Measurements from ENCODE around the gene CDC14B. TPM values are rescaled to one million over a fixed set of nuclear protein-coding genes. Genes with fewer than 3 reads are reported as not detected.

CDC14B gene
- total RNA-seq, 1 donor from 2014 or later: 39.3 TPM

DNA sequence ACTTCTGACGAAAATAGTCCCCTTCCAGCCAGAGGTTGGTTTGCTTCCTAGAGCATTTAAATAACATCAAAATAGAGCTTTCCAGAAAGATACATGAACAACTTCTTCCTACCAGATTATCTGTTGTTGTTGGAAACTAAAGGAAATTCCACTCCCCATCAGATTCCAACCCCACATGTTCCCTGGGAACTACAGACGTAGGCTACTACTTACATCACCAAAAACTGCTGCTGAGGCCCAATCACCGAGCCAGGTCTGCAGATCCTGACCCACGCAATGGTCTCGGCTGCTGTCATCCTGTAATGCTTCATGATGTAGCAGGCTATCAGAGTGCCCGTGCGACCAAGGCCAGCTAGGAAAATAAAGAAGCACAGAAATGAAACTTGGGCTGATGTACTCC lies 96.3 kb downstream of the CDC14B start:
- Mint-ChIP-seq H3K9me3 (no peaks in the 10 kb centered on the region), H3K36me3 (peaks cover 48% of the 10 kb centered on the region), H3K27ac (no peak overlapping the region), H3K27me3 (ENCODE audit: low read depth) (no peaks in the 10 kb centered on the region), H3K4me1 (no peaks in the 10 kb centered on the region), H3K4me3 (no peak overlapping the region)
- TF ChIP-seq, protein P1, sequence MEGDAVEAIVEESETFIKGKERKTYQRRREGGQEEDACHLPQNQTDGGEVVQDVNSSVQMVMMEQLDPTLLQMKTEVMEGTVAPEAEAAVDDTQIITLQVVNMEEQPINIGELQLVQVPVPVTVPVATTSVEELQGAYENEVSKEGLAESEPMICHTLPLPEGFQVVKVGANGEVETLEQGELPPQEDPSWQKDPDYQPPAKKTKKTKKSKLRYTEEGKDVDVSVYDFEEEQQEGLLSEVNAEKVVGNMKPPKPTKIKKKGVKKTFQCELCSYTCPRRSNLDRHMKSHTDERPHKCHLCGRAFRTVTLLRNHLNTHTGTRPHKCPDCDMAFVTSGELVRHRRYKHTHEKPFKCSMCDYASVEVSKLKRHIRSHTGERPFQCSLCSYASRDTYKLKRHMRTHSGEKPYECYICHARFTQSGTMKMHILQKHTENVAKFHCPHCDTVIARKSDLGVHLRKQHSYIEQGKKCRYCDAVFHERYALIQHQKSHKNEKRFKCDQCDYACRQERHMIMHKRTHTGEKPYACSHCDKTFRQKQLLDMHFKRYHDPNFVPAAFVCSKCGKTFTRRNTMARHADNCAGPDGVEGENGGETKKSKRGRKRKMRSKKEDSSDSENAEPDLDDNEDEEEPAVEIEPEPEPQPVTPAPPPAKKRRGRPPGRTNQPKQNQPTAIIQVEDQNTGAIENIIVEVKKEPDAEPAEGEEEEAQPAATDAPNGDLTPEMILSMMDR (IDR thresholded peaks at IDR 0.05; ENCODE audit: unreplicated experiment): no peak
- DNase-seq (ENCODE audit: low spot score in 2 of 2, unreplicated experiment in 2 of 2): no peak

DNA sequence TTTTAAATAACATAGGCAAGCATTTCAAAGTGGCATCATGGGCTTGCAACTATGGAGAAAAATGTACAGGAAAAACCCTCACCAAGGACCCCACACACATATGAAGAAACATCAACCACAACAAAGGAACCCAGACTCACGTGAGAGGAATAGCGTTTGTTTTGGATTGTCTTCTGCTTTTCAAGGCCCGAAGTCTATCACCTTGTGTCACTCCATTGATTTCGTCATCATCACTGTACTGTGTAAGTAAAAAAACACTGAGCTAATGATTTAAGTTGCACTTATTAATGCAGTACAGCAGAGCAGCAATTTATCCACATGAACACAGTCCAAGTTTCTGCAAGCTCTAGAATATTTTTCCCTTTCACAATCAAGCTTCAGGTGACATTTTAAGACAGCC lies 97.3 kb downstream of the CDC14B start:
- Mint-ChIP-seq H3K4me3 (no peak overlapping the region), H3K36me3 (peaks cover 46% of the 10 kb centered on the region), H3K9me3 (no peaks in the 10 kb centered on the region), H3K27ac (no peak overlapping the region), H3K27me3 (ENCODE audit: low read depth) (no peaks in the 10 kb centered on the region), H3K4me1 (no peaks in the 10 kb centered on the region)
- DNase-seq (ENCODE audit: low spot score in 2 of 2, unreplicated experiment in 2 of 2): no peak
- TF ChIP-seq, protein P1 (IDR thresholded peaks at IDR 0.05; ENCODE audit: unreplicated experiment): no peak

DNA sequence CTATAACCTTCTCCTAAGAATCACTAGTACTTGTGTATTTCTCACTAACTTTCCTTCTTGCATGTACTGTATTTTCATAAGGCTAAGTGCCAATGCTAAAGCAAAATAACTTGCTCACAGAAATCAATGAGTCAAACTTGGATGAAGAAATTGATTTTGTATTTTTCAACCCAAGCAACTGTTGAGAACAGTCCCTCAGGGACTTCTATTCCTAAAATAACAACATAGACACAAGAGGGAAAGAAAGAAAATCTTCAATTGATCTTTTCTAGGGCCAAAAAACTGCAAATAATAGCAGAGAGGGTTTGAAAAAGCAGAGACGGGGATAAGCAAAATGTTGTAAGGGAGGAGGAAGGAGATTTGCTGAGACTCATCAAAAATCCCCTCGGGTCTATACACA lies 99.9 kb downstream of the CDC14B start:
- no peaks in the 10 kb centered on the region for H3K4me1 Mint-ChIP-seq
- no peaks in the 10 kb centered on the region for H3K9me3 Mint-ChIP-seq
- H3K4me3 Mint-ChIP-seq: no peak overlapping the region
- TF ChIP-seq, protein P1 (IDR thresholded peaks at IDR 0.05; ENCODE audit: unreplicated experiment): no peak
- H3K27ac Mint-ChIP-seq: no peak overlapping the region
- no peaks in the 10 kb centered on the region for H3K27me3 Mint-ChIP-seq (ENCODE audit: low read depth)
- peaks cover 33% of the 10 kb centered on the region for H3K36me3 Mint-ChIP-seq
- DNase-seq (ENCODE audit: low spot score in 2 of 2, unreplicated experiment in 2 of 2): no peak

DNA sequence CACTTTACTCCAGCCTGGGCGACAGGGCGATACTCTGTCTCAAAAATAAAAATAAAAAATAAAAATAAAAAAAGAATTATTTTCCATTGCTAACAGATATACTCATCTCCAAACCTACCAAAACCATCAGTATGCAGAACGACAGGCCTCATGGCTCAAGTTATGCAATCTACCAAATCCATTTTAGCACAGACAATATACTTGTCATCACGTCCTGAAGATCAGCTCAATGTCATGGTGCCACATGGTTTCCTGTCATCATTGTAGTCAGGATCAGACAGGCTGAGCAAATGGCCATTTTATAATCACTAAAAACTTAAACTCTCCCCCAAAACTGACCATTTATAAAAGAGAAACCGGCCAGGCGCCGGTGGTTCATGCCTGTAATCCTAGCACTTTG lies 100.5 kb downstream of the CDC14B start:
- H3K36me3 Mint-ChIP-seq: peaks cover 32% of the 10 kb centered on the region
- no peak overlapping the region for H3K4me3 Mint-ChIP-seq
- H3K27ac Mint-ChIP-seq: no peak overlapping the region
- no peaks in the 10 kb centered on the region for H3K27me3 Mint-ChIP-seq (ENCODE audit: low read depth)
- no peaks in the 10 kb centered on the region for H3K4me1 Mint-ChIP-seq
- DNase-seq (ENCODE audit: low spot score in 2 of 2, unreplicated experiment in 2 of 2): no peak
- TF ChIP-seq, protein P1 (IDR thresholded peaks at IDR 0.05; ENCODE audit: unreplicated experiment): no peak
- H3K9me3 Mint-ChIP-seq: no peaks in the 10 kb centered on the region

DNA sequence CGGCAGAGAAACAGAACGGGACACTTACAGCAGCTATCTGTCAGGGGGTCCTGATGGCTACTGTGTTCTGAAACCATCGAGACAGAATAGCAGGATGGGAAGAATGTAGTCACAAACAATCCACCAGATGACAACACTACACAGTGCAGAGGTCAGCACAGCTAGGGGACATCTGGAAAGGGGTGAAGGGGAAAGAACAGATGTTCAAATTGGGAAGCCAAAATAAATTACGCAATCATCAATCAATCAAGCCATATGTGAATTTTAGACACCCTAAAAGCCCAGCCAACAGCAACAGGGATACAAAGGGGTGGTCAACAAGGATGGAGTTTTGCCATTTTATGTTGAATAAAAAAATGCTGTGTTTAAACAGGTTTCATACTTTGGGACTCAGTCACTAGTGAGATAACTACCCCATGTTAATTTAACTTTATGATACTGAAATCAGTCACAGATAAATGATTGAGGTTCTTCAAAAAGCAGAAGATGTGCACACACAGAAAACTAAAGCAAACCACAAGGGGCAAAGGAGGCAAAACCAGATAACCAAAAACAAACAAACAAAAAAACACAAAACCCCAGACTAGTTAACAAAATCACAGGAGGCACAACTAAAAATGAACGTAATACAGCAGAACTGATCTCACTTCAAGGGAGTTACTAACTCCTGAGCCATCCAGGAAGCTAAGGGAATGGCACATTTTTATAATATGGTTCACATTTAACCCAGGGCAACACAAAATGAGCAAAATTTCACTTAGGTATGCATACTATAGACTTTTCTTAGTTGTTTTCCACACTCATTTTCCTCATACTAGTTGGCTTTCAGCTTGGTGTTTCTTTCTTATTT lies 103.8 kb downstream of the CDC14B start:
- H3K4me3 Mint-ChIP-seq: no peak overlapping the region
- H3K9me3 Mint-ChIP-seq: no peaks in the 10 kb centered on the region
- no peak overlapping the region for H3K27ac Mint-ChIP-seq
- no peak for DNase-seq (ENCODE audit: low spot score in 2 of 2, unreplicated experiment in 2 of 2)
- H3K4me1 Mint-ChIP-seq: no peaks in the 10 kb centered on the region
- H3K27me3 Mint-ChIP-seq (ENCODE audit: low read depth): no peaks in the 10 kb centered on the region
- peaks cover 19% of the 10 kb centered on the region for H3K36me3 Mint-ChIP-seq
- TF ChIP-seq, protein P1 (IDR thresholded peaks at IDR 0.05; ENCODE audit: unreplicated experiment): no peak
